GM20000 (cell line): Measurements from ENCODE around the gene DOK3.

Experiments
- DNase-seq: peaks from one replicate; pipeline ENCODE4 v3.0.0; 2012; ENCODE audit warnings: low spot score
- TF ChIP-seq, protein P1 (sequence below): IDR thresholded peaks from 2 replicates; pipeline ENCODE4 v1.5.1; 2012; ENCODE audit warnings: mild to moderate bottlenecking, control low read depth; ENCODE audit errors: extremely low read depth, missing control alignments

The DOK3 gene

GRCh38 chr5:177484902-177485549, 24.6 kb downstream of the DOK3 start:
- no peak for DNase-seq

DNA sequence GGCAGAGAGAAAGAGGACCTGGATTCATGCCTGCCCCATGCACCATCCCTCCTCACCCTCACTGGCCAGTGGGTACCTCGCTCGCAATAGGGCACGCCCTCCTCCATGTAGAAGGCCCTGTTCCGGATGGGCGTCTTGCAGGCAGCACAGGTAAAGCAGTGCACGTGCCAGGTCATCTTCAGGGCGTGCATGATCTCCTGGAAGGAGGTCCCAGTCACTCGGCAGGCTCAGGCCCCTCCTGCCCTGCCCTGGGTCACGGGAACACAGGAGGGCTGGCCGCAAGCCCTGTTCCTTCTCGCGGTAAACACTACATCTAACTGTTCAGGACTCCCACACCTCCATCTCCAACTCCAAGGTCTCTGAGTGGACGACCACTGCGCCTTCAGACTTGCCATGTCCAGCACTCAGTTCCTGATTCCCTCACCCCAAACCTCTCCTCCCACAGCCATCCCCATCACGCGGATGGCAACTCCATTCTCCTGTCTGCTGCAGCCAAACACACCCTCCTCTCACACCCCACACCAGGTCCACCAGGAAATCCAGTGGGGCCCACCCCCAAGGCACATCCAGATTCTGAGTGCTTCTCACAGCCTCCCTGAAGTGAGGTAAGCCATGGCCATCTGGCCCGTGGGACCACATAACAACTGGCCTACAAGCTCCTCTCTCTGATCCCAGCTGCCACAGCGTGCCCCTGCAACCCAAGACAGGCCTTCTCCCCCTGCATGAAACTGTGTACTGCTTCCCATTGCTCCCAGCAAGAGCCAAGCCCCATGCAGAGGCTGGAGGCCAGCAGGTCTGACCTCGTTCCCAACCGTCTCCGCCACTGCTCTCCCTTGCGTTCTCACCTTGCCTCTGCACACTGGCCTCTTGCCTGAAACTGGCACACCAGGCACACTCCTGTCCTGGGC, 25.4 kb downstream of the DOK3 start:
- DNase-seq = no peak

More at GRCh38 chr5:177484902-177485549, 24.6 kb downstream of the DOK3 start:
- TF ChIP-seq, protein P1, sequence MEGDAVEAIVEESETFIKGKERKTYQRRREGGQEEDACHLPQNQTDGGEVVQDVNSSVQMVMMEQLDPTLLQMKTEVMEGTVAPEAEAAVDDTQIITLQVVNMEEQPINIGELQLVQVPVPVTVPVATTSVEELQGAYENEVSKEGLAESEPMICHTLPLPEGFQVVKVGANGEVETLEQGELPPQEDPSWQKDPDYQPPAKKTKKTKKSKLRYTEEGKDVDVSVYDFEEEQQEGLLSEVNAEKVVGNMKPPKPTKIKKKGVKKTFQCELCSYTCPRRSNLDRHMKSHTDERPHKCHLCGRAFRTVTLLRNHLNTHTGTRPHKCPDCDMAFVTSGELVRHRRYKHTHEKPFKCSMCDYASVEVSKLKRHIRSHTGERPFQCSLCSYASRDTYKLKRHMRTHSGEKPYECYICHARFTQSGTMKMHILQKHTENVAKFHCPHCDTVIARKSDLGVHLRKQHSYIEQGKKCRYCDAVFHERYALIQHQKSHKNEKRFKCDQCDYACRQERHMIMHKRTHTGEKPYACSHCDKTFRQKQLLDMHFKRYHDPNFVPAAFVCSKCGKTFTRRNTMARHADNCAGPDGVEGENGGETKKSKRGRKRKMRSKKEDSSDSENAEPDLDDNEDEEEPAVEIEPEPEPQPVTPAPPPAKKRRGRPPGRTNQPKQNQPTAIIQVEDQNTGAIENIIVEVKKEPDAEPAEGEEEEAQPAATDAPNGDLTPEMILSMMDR = no peak

DNA sequence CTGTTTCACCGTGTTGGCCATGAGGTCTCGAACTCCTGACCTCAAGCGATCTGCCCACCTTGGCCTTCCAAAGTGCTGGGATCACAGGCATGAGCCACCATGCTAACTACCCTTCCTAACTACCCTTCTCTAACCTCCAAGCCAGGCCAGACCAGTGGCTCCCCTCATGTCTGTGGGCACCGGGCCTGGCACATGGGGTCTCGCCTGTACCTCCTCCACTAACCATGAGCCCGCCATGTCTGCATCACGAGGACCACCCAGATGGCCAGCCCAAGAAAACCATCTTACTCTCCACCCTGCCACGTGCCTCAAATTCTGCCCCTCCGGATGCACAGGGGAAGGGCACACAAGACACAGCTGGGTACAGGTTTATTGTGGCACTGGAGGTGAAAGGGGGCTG, 26.6 kb downstream of the DOK3 start:
- TF ChIP-seq, protein P1 = no peak
- no peak for DNase-seq

More for the DNA sequence above, 25.4 kb downstream of the DOK3 start:
- TF ChIP-seq, protein P1 = no peak

GRCh38 chr5:177482359-177482795, 27.2 kb downstream of the DOK3 start:
- no peak for DNase-seq
- TF ChIP-seq, protein P1 = no peak

DNA sequence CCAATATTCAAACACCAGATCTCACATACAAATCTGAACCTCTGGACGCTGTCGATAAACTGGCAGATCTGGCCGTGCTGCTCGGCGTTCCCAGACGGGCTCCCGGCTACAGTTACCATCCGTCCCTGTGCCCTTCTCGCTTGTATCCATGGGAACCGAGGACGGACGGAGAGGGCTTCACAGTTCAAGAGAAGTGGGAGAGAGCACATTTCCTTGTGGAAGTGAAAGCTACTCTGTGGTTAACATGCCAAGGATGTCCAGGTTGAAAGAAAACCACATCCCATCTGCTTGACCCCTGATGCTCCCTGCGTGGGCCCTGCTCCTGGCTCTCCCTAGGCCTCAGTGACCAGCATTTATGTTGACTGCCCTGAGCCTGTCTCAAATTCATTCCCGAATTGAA, 29.9 kb downstream of the DOK3 start:
- TF ChIP-seq, protein P1 = no peak
- DNase-seq = no peak

- no peak for DNase-seq
- TF ChIP-seq, protein P1 = no peak
Observed at GRCh38 chr5:177478711-177479646, 30.6 kb downstream of the DOK3 start.
